GM18508 (cell line): Measurements from ENCODE around the gene POM121.
A peak's percentile ranks its signal among the peaks of the same experiment; 100 is the strongest.
"Not testable (repeated sequence)": the region's sequence is repeated elsewhere in the genome, so short reads cannot be mapped to it uniquely, and the experiment has no call there.

ENCODE experiments used
- ATAC-seq: cut with Tn5 transposase; IDR thresholded peaks from one replicate; pipeline ENCODE4 v1.9.1; 2021; ENCODE audit warnings: moderate number of reproducible peaks; ENCODE audit not compliant: insufficient read depth, unreplicated experiment

The POM121 gene

DNA sequence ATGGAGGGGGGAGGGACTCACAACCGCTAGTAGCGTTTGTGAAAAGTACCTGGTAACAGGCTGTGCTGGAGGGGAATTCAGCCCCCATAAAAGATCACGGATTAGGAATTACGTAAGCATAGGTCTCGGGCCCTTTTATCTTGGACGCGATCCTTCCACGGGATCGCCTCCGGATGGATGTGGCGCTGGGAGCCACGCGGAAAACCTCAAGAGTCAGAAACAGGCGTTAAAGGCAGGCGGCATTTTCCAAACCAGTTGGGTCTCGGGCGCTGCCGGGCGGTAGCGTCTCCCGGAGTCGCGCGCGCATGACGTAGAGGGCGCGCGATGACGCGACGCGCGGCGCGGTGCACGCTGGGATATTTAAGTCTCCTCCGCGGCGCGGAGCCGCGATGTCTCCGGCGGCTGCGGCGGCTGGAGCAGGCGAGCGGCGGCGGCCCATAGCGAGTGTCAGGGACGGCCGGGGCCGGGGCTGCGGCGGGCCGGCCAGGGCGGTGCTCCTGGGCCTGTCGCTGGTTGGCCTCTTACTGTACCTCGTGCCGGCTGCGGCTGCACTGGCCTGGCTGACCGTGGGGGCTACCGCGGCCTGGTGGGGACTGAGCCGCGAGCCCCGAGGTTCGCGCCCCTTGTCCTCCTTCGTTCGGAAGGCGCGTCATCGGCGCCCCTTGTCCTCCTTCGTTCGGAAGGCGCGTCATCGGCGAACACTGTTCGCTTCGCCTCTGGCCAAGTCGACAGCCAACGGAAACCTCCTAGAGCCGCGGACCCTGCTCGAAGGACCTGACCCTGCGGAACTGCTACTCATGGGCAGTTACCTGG, at the start of gene POM121:
Gene POM121 (plus strand): TSS at position 363 of the 813 bp plus-strand sequence. CDS start 27 bp downstream, at position 390.
- ATAC-seq, result peak; percentile 47

DNA sequence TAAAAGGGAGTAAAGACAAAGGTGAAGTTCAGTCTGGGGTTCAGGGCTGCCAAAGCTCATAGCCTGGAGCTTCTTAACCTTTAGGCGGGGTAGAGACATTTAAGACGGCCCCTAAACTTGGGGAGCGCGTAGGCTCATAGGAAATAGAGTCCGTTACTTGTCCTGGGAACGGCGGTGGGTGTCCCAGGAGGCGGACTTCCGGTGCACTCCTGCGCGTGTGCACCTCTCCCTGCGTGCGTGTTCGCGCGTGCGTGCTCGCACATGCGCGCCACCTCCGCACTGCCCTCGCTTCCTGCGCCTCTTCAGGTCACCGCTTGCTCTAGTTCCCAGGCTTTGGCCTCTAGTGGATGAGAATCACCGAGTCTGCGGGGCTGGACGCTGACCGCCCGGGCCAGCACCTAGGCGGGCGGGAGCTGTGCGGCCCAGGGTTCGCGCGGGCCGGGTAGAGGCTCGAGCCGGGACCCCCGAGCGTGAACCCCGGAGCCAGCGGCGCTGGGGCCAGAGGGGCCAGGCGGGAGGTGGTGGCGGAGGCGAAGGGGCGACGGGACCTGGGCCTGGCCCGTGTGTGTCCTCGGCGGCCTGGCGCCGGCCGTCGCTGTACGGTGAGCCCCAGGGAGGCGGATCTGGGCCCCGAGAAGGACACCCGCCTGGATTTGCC, 45.7 kb upstream of the POM121 start:
- ATAC-seq, result peak; percentile 98

DNA sequence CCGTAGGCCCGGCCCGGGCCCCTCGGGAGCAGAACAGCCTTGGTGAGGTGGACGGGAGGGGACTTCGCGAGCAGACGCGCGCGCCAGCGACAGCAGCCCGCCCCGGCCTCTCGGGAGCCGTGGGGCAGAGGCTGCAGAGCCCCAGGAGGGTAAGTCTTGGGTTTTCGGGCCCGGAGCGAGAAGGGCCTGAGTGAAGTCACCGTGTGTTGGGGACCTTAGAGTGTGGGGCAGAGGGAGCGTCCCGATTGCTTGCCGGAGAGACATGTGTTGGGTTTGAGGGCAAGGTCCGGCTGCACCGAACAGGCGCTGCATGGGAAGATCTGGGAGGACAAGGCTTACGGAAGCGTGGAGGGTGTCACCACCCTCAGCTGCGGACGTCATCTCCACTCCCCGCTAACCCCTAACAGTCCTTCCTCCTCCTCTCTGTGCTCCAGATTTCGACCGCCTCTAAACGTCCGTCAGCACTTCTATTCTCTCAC, 45.1 kb upstream of the POM121 start:
- not testable (repeated sequence) for ATAC-seq

DNA sequence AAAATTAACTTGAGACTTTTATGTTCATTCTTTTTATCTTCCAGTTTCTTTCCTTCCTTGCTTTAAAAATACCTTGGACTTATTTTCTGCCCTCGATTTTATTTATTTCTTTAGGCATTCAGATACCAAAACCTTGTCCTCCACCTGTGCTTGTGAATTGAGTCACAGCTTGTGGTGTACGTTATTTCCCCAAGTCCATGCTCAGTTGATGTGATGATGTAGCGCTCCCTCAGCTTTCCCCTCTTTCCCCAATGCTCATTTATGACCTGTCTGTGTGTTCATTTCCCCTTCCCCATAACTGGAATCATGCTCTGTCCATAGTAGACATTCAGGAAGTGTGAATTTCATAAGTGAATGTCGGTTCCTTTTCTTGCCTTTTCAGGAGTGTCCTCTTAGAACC, 33.1 kb upstream of the POM121 start:
- not testable (repeated sequence) for ATAC-seq

DNA sequence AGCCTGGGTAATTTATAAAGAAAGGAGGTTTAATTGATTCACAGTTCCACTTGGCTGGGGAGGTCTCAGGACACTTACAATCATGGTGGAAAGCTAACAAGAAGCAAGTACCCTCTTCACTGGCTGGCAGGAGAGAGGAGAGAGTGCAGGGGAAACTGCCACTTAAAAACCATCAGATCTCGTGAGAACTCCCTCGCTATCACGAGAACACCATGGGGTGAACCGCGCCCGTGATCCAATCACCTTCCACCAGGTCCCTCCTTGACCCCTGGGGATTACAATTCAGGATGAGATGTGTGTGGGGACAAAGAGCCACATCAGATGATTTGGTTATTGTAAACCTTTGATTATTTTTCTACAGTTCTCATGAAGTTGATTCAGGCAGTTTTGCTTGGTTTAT, 20.2 kb upstream of the POM121 start:
- not testable (repeated sequence) for ATAC-seq

DNA sequence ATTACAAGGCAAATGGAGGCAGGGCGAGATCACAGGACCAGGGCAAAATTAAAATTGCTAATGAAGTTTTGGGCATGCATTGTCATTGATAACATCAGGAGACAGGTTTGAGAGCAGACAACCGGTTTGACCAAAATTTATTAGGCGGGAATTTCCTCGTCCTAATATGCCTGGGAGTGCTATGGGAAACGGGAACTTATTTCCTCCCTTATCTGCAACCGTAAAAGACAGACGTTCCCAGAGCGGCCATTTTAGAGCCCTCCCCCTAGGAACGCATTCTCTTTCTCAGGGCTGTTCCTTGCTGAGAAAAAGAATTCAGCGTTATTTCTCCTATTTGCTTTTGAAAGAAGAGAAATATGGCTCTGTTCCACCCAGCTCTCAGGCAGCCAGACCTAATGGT, 16.5 kb upstream of the POM121 start:
- ATAC-seq, result not testable (repeated sequence)

DNA sequence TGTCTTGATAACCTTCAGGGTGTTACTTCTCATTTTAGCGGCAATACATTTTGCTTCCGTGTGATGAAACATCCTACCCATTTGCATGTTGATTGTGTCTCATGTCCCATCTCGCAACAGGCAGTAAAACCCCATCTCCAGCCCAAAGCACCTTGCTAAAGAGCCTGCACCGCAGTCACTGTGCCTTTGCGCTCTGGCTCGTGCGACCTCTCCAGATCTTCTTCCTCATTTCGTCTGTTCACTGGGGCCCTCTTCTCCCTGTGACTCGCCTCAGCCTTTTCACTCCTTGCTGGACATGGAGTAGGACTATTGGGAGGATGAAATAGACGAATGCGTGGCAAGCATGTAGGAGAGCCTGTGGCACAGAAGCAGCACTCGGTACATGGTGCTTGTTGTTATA, 13.5 kb upstream of the POM121 start:
- ATAC-seq, result not testable (repeated sequence)

DNA sequence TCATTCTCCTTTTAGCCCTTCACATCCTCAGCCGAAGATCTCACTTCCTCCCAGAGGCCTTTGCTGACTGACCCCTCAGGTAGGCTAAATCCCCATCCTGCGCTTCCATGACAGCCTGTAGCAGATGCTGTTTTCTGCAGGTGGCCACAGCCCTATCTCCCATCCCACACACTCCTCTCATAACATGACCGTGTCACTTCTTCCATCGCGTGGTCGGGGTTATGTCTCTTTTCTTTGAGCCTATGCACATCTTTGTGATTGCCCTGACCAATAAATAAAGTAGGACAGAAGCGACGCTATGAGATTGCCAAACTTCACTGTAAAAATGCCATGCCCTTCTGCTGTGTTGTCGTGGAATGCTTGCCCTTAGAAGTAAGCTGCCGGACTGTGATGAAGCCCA, 11.1 kb upstream of the POM121 start:
- ATAC-seq, result not testable (repeated sequence)

DNA sequence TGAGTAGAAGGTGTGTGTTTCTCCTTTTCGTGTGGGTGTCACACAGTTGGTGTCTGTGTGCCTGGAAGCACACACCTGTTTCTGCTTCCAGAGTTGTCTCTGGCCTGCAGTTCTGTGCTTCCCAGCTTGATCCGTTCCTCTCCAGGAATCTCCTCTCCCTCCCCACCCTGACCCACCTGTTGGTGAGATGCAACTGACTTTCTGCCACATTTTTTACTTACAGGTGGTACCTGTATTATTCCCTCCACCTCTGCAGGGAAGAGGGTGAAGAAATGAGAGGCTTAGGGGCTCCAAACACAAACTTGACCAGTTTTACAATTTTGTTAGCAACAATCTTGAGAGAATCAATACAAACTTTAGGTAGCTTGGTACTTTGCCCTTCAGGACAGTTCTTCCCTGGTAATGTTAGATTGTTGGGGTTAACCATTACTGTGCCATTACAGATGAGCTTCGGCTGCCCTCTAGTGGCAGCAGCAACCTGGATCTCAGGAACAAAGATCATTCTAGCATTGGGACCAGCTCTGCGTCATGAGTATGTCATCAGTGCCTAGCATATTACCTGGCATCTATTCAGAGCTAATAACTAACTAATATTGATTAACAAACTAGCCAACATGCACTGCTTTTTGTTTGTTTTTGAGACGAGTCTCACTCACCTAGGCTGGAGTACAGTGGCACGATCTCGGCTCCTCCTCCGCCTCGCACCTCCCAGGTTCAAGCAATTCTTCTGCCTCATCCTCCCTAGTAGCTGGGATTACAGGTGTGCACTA, 10.0 kb upstream of the POM121 start:
- not testable (repeated sequence) for ATAC-seq

DNA sequence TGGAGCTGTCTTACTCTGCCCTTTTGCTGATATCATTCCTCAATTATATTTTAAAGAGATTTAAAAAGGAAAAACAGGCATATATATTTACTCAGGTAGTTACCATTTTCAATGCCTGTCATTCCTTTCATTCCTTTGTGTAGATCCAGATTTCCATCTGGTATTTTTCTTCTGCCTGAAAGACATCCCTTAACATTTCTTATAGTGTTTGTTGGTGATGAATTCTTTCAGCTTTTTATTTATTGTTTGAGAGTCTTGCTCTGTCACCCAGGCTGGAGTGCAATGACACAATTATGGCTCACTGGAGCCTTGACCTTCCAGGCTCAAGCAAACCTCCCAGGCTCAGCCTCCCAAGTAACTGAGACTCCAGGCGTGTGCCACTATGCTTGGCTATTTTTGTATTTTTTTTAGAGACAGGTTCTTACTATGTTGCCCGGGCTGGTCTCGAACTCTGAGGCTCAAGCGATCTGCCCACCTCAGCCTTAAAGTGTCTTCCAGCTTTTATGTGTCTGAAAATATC, 5.6 kb upstream of the POM121 start:
- no peak for ATAC-seq

DNA sequence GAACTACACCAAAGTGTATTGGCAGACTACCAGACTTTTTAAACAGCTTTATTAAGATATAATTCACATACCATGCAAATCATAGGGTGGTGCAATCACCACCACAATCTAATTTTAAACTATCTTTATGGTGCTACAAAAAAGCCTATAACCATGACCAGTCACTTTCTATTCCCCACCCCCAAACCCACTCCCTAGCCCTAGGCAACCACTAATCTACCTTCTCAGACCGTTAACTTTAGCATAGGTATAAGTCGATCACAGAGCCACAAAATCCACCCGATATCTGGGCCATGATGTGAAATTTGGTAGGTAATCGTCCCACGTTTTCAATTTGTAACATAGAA, 536 bp upstream of the POM121 start:
- ATAC-seq, result no peak

DNA sequence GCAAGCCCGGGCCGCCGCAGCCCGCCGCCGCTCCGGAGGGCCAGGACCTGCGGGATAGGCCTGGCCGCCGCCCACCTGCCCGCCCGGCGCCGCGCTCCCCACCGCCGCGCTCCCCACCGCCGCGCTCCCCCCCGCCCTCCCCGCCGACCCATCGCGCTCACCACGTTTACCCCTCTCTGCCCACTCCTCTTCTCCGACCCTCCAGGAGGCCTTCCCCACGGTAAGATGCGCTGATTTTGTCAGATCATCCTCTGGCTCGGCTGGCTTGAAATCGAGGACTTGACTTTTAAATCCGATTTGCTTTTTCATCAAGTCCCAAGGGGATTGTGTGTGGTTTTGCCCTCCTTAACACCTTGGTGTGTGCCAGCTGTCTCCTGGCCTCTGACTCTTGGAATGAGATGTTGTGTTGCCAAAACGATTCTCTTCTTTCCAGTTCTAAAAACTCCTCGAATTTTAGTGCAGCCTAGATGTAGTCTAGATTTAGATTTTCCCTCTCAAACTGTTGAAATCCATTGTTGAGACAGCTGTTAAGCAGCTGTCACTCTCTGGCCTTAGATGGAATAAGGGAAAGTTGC, 738 bp downstream of the POM121 start:
- ATAC-seq, result no peak

DNA sequence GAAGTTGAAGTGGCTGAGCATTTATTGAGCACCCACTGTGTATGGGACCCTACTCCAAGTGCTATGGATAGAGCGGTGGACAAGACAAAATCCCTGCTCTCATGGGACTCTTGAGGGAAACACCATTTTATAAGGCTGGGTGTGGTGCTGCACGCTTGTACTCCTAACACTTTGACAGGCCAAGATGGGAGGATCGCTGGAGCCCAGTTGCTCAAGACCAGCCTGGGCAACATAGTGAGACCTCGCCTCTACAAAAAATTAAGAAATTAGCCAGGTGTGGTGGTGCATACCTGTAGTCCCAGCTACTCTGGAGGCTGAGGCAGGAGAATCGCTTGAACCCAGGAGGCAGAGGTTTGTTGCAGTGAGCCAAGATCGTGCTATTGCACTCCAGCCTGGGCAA, 2.9 kb downstream of the POM121 start:
- ATAC-seq, result not testable (repeated sequence)

DNA sequence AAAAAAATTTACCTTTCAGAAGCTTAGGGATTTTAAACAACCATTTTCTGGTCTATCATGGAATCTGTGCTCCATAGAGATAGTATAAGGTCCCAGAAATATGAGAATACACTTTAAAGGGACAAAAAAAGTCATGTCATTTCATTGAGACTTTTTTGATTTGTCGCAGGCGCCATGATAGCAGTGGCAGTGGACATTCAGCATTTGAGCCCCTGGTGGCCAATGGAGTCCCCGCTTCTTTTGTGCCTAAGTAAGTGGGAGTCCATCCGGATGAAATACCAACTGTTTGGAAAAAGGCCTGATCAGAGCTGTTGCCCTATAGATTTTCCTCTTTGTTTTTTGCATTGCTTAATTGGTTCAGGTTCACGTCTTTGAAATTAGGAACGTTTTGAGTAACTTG, 3.3 kb downstream of the POM121 start:
- ATAC-seq, result not testable (repeated sequence)

DNA sequence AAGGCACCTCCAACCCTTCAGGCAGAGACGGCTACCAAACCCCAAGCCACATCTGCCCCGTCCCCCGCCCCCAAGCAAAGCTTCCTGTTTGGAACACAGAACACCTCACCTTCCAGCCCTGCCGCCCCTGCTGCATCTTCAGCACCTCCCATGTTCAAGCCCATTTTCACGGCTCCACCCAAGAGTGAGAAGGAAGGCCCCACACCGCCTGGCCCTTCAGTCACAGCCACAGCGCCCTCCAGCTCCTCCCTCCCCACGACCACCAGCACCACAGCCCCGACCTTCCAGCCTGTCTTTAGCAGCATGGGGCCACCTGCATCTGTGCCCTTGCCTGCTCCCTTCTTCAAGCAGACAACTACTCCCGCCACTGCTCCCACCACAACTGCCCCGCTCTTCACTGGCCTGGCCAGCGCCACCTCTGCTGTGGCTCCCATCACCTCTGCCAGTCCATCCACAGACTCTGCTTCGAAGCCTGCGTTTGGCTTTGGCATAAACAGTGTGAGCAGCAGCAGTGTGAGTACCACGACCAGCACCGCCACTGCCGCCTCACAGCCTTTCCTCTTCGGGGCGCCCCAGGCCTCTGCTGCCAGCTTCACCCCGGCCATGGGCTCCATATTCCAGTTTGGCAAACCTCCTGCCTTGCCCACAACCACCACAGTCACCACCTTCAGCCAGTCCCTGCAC, 17.3 kb downstream of the POM121 start:
- ATAC-seq, result not testable (repeated sequence)

DNA sequence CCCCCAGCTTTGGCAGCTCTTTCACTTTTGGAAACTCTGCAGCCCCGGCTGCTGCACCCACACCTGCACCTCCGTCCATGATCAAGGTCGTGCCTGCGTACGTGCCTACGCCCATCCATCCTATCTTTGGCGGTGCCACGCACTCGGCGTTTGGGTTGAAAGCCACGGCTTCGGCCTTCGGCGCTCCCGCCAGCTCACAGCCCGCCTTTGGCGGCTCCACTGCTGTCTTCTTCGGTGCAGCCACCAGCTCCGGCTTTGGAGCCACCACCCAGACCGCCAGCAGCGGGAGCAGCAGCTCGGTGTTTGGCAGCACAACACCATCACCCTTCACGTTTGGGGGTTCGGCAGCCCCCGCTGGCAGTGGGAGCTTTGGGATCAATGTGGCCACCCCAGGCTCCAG, 18.1 kb downstream of the POM121 start:
- ATAC-seq, result not testable (repeated sequence)

DNA sequence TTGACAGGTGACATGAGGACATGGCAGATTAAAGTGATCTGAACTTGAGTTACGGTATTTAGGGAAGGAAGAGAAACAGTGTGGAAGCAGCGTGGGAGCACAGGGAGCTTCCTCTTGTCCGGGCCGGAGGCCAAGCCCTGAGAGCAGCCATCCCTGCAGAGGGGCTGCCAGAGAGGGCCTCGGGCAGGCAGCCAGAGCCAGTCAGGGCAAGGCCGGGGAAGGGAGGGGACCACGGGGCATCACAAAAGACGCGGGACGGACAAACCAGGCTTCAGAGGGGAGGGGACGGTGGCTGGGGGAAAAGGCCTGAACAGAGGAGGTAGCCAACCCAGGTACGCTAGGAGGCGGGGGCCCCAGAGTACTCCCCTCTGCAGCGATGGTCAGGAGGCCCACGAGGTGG, 20.0 kb downstream of the POM121 start:
- ATAC-seq, result not testable (repeated sequence)

DNA sequence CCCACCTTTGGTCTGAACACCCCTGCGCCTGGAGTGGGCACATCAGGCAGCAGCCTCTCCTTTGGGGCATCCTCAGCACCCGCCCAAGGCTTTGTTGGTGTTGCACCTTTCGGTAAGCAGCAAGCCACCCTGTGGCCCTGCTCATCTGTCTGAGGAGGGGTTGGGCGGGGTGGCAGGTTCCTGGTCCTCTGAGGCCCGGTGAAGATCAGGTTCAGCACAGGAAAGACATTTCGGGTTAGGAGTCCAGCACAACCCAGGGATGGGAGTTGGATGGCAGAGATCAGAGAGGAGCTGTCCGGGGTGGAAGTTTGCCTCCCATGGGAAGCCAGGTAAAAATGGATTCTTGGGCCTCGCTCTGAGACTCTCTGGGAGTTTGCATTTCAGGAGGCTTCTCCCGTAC, 20.7 kb downstream of the POM121 start:
- not testable (repeated sequence) for ATAC-seq

DNA sequence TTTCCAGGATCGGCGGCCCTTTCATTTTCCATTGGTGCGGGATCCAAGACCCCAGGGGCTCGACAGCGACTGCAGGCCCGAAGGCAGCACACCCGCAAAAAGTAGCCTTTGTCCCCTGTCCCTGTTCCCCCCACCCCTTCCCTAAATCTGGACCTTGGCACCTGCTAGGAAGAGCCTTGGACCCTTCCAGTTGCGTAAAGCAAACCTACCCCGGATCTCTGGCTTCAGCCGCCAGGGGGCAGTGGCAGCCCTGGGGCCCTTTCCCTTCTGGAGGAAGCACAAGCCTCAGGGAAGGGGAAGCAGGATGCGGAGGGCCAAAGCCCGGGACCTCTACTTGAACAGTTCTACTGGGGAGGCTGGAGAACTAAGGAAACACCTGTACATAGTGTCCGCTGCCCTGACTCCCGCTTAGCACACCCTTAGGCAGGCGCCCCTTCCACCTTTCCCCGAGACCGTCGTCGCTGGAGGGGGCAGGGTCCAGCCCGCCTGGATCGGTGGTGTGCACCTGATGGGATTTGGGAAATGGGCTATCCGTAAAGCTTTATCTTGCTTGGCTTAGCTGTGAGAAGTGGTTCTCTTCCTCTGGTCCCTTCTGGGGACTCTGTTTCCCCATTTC, 21.3 kb downstream of the POM121 start:
- not testable (repeated sequence) for ATAC-seq
